Measurements from ENCODE around the gene SIGMAR1. TPM values are rescaled to one million over a fixed set of nuclear protein-coding genes. Genes with fewer than 3 reads are reported as not detected.

SIGMAR1 gene
- total RNA-seq: 71.1 and 88.0 TPM in 2 replicates

DNA sequence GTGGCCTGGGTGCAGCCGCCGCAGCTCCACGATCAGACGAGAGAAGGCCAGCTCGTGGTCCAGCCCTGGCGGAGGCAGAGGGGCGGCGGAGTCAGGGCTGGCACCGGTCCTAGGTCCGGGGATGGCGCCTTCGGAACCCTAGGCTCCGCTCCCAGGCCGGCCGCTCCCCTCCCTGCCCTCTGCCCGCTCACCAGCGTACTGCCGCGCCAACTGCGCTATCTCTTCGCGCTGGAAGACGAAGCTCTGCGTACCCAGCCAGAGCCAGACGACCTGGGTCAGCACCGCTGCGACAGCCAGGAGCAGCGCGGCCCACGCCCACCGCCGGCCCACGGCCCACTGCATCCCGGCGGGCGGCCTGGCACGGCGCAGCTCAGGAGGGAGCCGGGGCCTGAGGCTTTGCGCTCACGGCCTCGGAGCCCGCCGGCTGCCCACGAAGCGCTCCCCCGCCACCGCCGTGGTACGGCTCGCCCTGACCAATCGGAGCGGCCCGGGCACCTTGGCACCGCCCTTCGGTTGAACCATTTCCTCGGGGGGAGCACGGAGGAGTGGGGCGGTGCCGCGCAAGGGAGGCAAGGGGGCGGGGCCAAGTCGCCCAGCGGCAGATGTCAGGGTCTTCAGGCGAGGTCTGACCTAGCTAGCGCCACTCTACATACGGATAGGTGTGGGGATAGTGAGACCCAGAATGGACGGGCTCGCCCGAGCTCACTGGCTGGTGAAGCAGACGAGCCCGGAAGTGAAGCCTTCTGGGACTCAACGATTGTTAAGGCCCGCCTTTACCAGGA, at the start of gene SIGMAR1:
Gene SIGMAR1 (minus strand): TSS at position 432 of the 782 bp plus-strand sequence. CDS start 90 bp downstream, at position 342.

DNA sequence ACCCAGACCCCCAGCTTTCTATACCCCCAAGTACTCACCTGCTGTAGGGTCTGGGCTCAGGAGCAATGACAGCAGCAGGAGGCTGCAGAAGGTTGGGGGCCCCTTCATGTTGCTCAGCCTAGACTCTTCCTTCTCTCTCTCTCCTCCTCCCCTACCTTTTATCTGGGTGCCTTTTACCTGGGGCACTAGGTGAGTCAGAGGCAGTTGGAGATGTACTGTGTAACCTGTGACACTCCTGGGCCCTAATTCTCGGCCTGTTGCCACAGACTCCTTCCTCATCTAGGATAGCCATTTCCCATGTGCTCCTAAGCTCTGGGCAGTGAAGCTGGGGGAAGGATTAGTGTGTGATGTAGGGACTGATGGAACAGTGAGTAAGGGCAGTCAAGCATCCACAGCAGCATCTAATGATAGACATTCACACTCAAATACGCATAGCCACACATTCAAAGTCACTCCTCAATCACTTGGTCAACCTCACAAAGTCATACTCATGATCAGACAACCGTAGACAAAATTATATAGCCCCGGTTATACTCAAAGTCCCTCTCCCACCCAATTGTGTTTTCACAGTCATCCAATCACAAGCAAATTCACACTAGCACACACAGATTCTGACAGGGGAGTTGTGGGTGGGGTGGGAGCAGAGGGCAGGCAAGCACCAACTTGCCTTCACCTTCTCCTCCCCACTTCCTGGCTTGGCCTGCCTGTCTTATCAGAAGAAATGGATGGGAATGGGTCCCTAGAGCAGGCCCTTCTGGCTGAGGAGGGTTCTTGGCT, 25.1 kb upstream of the SIGMAR1 start, which contains the start of gene CCL27:
Gene CCL27 (minus strand): TSS at position 132 of the 777 bp plus-strand sequence. CDS start 24 bp downstream, at position 108.

DNA sequence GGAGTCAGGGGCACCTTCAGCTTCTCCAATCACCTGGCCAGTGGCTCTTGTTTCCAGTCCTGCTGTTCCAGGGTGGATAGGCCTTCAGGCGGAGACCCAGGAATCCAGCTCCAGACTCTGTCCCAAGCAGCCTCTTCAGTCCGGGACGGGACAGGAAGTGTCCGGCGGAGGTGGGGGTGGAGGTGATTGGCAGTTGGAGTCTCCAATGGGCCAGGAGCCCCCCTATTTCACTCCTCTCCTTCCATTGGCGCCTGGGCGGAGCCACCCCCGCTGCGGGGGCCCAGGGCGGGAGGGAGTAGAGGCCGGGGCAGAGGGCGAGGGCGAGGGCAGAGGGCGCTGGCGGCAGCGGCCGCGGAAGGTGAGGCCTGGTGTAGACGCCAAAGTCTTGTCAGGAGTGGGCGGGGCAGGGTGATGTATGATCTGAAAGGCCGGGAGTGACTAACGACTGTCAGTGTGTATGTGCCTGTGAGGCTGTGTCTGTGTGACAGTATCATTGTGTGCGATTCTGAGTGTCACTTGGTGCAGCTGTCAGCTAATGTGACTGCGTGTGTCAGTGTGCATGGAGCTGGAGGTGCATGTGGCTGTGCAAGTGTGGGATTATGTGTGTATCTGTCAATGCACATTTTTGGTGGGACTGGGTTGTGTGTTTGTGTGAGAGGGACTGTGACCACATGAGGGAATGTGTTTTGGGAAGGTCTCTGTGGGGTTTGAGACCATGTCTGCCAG, 14.5 kb upstream of the SIGMAR1 start, which contains the start of gene IL11RA:
Gene IL11RA (plus strand): TSS at position 310 of the 726 bp plus-strand sequence. CDS start 3,033 bp downstream, outside the sequence.

DNA sequence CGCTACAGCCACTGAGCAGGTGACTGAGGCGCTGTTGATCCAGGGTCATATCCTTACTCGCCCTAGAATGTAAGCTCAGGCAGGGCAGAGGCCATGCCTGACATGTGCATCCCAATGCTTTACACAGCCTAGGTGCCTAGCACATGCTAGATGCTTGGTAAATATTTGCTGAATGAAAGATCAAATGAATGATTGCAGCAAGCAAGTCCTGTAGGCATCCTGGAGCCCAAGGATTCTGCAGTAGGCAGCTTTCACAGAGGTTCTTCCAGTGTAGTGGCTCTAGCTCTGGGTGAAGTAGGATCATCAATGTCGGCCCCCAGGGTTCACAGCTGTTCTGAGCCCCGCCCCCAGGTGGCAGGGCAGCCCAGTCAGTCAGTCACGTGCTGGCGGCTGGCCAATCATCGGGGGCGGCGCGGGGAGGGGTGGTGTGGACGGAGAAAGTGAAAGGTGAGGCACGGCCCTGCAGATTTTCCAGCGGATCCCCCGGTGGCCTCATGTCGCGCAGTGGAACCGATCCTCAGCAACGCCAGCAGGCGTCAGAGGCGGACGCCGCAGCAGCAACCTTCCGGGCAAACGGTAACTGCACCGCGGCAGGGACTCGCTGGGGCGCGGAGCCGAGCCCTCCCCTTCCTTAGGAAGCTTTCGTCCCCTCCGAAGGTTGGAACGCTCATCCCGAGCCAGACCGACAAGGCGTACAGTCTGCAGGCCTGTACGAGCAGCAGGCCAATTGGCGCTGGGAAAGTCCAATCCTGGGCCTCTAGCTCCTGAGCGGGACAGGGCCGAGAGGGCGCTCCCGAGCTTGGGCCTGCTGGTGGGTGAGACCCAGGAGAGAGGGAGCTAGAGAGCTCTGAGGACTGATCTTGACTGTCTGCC, 8.9 kb upstream of the SIGMAR1 start, which contains the start of gene GALT:
Gene GALT (plus strand): TSS at position 465 of the 873 bp plus-strand sequence. CDS start 30 bp downstream, at position 495.

DNA sequence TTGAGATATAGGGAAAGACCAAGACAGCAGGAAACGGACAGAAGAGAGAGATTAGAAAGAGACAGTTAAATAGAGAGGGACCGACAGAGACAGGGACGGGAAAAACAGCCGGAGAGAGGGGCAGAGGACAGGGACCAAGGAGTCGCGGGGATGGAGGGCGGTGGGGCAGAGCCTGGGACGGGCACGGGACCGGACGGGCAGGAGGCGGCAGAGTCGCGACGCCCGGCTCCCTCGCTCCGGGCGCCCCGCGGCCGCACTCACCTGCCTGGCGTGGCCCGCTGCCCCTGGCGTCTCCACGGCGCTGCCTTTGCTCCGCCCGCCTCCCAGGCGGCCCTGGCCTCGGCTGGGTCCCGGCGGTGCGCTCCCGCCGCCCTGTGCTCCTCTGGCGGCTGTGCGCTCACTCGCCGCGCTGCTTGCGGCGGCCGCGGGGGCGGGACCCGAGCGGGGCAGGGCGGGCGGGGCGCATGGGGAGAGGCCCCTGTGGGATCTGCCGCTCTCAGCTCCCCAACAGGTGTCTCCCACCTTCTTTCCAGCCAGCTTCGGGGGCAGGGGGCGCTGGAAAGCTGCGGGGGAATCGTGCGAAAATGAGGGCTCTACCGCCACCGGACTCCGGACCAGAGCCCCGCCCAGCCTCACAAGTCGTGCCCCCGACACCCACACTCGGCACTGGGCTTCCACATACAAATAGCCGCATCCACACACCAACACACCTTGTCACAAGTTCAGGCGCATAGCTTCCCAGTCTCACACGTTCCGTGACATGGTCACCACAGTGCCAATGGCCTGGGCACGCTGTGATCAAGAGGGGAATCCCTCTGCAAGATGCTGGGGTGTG, 8.7 kb downstream of the SIGMAR1 start, which contains the start of gene ARID3C:
Gene ARID3C (minus strand): TSS at position 411 of the 835 bp plus-strand sequence. CDS start 1,052 bp downstream, outside the sequence.

DNA sequence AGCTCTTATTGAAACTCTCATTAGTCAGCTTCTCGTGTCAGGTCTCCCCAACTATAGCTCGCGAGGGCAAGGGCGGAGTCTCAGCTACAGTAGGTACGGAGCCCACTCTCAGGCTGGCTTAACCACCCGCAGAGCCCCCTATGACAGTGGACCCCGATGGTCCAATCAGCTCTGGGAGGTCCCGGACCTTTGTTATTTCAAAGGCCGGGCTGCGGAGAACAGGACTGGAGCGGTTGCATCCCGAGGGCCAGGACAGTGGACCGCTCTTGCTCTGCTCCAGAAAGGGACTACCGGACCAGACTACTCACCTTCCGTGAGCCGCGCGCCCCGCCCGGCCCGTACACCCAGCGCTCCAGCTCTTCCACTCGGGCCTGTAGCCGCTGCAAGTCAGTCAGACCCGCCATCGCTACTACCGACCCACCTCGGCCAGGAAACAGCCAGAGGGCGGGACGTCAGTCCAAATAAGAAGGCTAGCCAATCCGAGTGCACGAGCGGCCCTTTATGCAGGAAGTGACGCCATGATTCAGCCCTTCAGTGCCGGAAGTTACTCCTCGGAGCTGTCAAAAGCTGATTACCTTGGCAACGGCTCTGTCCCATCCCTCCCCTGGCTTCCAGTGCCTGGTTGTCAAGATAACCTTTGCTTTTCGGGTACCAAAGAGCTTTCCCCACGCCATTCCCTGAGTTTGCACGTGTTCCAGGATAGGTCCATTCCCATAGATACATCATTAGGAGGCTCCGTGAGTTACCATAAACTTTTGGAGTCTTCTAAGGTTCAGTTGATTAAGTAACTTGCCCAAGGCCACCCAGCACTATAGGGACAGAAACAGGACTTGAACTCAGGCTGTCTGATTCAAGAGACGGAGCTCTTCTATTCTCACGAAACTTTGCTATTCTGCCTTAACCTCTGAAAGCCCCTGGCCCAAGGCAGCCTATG, 17.3 kb downstream of the SIGMAR1 start, which contains the start of gene DCTN3:
Gene DCTN3 (minus strand): TSS at position 435 of the 934 bp plus-strand sequence. CDS start 31 bp downstream, at position 404.

DNA sequence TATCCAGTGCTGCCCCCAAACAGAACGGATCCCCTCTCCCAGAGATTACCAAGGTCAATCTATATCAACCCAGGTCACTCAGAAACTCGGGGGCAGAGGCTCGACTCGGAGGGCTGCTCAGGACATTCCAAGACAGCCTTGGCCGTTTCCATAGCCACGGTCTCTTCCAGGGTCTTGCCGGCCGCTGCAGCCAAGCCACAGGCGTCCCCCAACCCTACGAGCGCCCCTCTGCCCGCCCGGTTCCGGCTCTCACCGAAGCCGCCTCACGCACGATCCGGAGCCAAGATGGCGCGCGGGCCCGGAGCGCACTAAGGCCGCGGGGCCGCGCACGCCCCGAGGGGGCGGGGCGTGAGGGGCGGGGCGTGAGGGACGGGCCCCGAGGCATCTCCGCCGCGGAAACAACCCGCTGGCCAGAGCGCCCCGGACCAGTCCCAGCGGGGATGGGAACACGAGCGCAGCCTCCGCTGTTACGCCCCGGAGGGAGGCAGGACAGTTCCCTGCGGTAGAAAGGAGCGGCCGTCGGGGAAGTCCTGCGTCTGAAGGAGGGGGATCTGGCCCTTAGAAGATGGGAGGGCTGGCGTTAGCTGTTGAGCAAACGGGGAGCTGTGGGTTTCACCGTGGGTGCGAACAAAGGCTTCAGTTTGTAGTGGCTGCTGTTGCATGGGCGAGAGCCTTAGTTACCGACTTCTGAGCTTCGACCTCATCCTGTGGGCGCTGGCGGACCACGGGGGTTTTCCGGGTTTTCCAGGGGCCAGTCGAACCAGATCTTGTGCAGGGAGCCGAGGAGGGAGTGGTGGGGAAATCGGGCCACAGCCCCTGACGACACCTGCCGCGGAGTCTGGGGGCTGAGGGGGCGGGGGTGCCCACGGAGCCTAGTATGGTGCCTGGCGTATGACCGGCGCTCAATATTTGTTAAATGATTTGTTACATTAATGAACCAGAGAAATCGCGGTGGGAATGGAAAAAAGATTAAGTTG, 25.5 kb downstream of the SIGMAR1 start, which contains the start of gene RPP25L:
Gene RPP25L (minus strand): TSS at position 287 of the 977 bp plus-strand sequence. CDS start 801 bp downstream, outside the sequence.

DNA sequence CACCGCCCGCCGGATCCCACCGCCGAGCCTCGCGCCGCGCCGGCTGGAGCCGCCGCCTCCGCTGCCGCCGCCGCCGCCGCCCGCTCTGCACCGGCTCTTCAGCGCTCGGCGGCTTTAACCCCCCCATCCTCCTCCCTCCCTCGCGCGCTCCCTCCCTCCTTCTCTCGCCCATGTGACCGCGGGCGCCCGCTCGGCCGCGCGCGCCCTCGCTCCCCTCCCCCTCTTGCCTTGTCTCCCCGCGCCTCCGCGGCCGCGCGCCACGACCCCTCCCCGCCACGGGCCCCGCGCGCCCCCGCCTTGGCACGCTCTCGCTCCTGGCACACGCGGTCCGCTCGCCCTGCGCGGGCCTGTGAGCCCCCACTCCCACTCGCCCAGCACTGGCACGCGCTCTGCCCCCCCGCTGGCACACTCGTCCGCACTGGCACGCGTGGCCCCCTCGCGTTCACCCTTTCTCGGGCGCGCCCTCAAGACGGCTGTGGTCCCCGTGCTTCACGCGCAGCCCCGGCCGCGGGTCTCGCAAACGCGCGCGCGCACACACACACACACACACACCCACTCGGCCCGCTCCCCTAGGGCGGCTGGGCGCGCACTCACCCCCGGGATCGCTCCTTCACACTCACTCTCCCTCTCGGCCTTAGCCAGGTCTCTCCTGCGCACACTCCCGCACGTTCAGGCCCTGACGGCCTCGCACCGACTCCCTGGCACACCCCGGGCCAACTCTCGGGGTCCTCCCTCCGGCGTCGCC, 47.8 kb downstream of the SIGMAR1 start, which contains the start of gene CNTFR:
Gene CNTFR (minus strand): TSS at position 89 of the 745 bp plus-strand sequence. CDS start 20,743 bp downstream, outside the sequence.

Other genes with a start within 250 kb of the SIGMAR1 start
- gene FAM219A, start 179.2 kb downstream of the SIGMAR1 start, total RNA-seq: 5.5 and 8.6 TPM in 2 replicates
- gene DNAI1, start 179.0 kb downstream of the SIGMAR1 start, total RNA-seq: under 0.01 and 0.58 TPM in 2 replicates
- gene ENHO, start 114.8 kb downstream of the SIGMAR1 start, total RNA-seq: not detected in 2 replicates
- gene CNTFR, start 48.1 kb downstream of the SIGMAR1 start, total RNA-seq: 0.44 TPM in 1 of 2 replicates, not detected in the other
- 25.9 and 26.6 TPM in 2 replicates for gene RPP25L, start 25.7 kb downstream of the SIGMAR1 start, total RNA-seq
- 84.4 and 159 TPM in 2 replicates for gene DCTN3, start 17.3 kb downstream of the SIGMAR1 start, total RNA-seq
- not detected in 2 replicates for gene ARID3C, start 8.7 kb downstream of the SIGMAR1 start, total RNA-seq
- 35.3 and 47.3 TPM in 2 replicates for gene GALT, start 8.9 kb upstream of the SIGMAR1 start, total RNA-seq
- gene IL11RA, start 14.4 kb upstream of the SIGMAR1 start, total RNA-seq: 16.0 and 23.0 TPM in 2 replicates
- 0.15 and 0.17 TPM in 2 replicates for gene CCL27, start 24.9 kb upstream of the SIGMAR1 start, total RNA-seq
- gene CCL19, start 53.5 kb upstream of the SIGMAR1 start, total RNA-seq: not detected in 2 replicates
- gene CCL21, start 72.3 kb upstream of the SIGMAR1 start, total RNA-seq: not detected in 2 replicates

All from smooth muscle cell of trachea (primary cell).